GM12878 (cell line): ENCODE data around the gene DGKK. TPM values are rescaled to one million over a fixed set of nuclear protein-coding genes. Genes with fewer than 3 reads are reported as not detected.
A peak's percentile ranks its signal among the peaks of the same experiment; 100 is the strongest.

Experiments
- ATAC-seq: fragments of 200-7000 bp; cut with Tn5 transposase; 3 replicates; pipeline ENCODE4 v1.9.1; 2020; ENCODE audit warnings: mild to moderate bottlenecking, moderate library complexity
- Bru-seq: library from RNA; stranded (reverse); fragments of 400-500 nt; gene quantifications from one replicate; lab custom pipeline; 2021; lab: Mats Ljungman, UMichigan
- BruChase-seq, 2 experiments: library from RNA; stranded (reverse); fragments of 400-500 nt; gene quantifications; one replicate each; lab custom pipeline; 2021; lab: Mats Ljungman, UMichigan
- BruUV-seq: library from RNA; stranded (reverse); fragments of 400-500 nt; replicated peaks from 2 replicates; lab custom pipeline; 2021; lab: Mats Ljungman, UMichigan
- CTCF ChIA-PET: fragments of 300-600 bp; sonication (Branson Sonifier 250); formaldehyde crosslinking; extraction: SDS; loops from one replicate; lab custom pipeline; 2021; ENCODE audit warnings: inconsistent platforms; lab: Yijun Ruan, JAX
- POLR2A ChIA-PET: fragments of 350-600 bp; formaldehyde crosslinking; extraction: SDS; loops from one replicate; lab custom pipeline; 2021; ENCODE audit warnings: inconsistent platforms; lab: Charles Lee
- RAD21 ChIA-PET: fragments of 300-600 bp; sonication (Branson Sonifier 250); formaldehyde crosslinking; loops from one replicate; lab custom pipeline; 2023; ENCODE audit warnings: antibody characterized with exemption; ENCODE audit not compliant: unreplicated experiment; lab: Charles Lee
- SMC1A ChIA-PET: fragments of 300-600 bp; sonication (Branson Sonifier 250); formaldehyde crosslinking; loops from one replicate; lab custom pipeline; 2023; ENCODE audit not compliant: unreplicated experiment, uncharacterized antibody; lab: Charles Lee
- DNase-seq: peaks from one replicate; pipeline ENCODE4 v3.0.0-alpha.2; 2011; ENCODE audit warnings: low read depth, low spot score
- FAIRE-seq: peaks from 3 replicates; lab custom pipeline; 2011; peaks lifted over from hg19 to GRCh38; lab: Jason Lieb, UNC
- H2AFZ ChIP-seq: 2 replicates; pipeline ENCODE4 v1.6.0; 2011; ENCODE audit warnings: low read depth, low read length, control low read depth; ENCODE audit not compliant: control insufficient read depth
- H3K27ac ChIP-seq: 2 replicates; pipeline ENCODE4 v1.5.1; 2011; ENCODE audit warnings: control low read depth; ENCODE audit not compliant: control insufficient read depth, insufficient read depth
- H3K27me3 ChIP-seq, 2 experiments: replicated peaks in 1 of 2; 2 replicates each; pipeline versions ENCODE4 v1.6.0 to v1.6.1; 2011; ENCODE audit warnings: low read length in 1 of 2; ENCODE audit not compliant: control insufficient read depth in 2 of 2, insufficient read depth in 2 of 2
- H3K36me3 ChIP-seq, 2 experiments: 2 replicates each; pipeline ENCODE4 v1.5.1; 2011; ENCODE audit warnings: low read length in 1 of 2; ENCODE audit not compliant: control insufficient read depth in 2 of 2, insufficient read depth in 2 of 2
- H3K4me1 ChIP-seq: 2 replicates; pipeline ENCODE4 v1.6.1; 2011; ENCODE audit warnings: mild to moderate bottlenecking, low read length, moderate library complexity, mixed read lengths; ENCODE audit not compliant: control insufficient read depth, insufficient read depth
- H3K4me2 ChIP-seq: 2 replicates; pipeline ENCODE4 v1.6.0; 2011; ENCODE audit warnings: control low read depth; ENCODE audit not compliant: control insufficient read depth, insufficient read depth
- H3K4me3 ChIP-seq: fragments of 200-600 bp; sonication (generic); 2 replicates; pipeline ENCODE4 v1.5.1; 2016
- H3K79me2 ChIP-seq: 2 replicates; pipeline ENCODE4 v1.6.0; 2011; ENCODE audit warnings: low read length; ENCODE audit not compliant: control insufficient read depth, insufficient read depth
- H3K9ac ChIP-seq: 2 replicates; pipeline ENCODE4 v1.8.0; 2011; ENCODE audit warnings: low read length, control low read depth, mixed read lengths; ENCODE audit not compliant: control insufficient read depth, insufficient read depth
- H3K9me3 ChIP-seq: replicated peaks from 3 replicates; pipeline ENCODE4 v1.5.1; 2011; ENCODE audit warnings: mild to moderate bottlenecking, low read length; ENCODE audit not compliant: control insufficient read depth, insufficient read depth
- H4K20me1 ChIP-seq: 2 replicates; pipeline ENCODE4 v1.6.0; 2011; ENCODE audit not compliant: control insufficient read depth, insufficient read depth
- MEF2A ChIP-seq: IDR thresholded peaks from 2 replicates; pipeline ENCODE4 v1.6.1; 2011; ENCODE audit warnings: low read depth, mild to moderate bottlenecking, low read length, moderate library complexity; ENCODE audit not compliant: insufficient read depth
- WGBS: methylation state at CpG from one replicate; pipeline ENCODE4 v1.1.6; 2016; ENCODE audit warnings: low lambda C conversion rate; ENCODE audit not compliant: insufficient replicate concordance, insufficient coverage; ENCODE audit errors: missing lambda C conversion rate; 5-methylcytosine and 5-hydroxymethylcytosine counted together
- in situ Hi-C: fragments of 300-500 bp; cut with MboI; formaldehyde crosslinking; loops from 9 replicates; pipeline ENCODE4 v1.14.3; 2018; ENCODE audit warnings: mixed read lengths
- intact Hi-C: fragments of 100-400 bp; cut with micrococcal nuclease; formaldehyde crosslinking; loops from one replicate; pipeline ENCODE4 v1.14.2; 2022; ENCODE audit not compliant: unreplicated experiment
- long read RNA-seq, 2 experiments: library from polyadenylated mRNA; unstranded; transcript quantifications; one replicate each; pipeline ENCODE4 v2.0.0, GENCODE V29; 2019 to 2020
- polyA minus RNA-seq, 3 experiments: library from RNA; depleted of rRNA, polyadenylated mRNA; stranded (reverse); fragments of >200 nt; gene quantifications; 2 replicates each; pipeline ENCODE4 v1.2.3, GENCODE V29; 2011
- polyA plus RNA-seq, 11 experiments: library from polyadenylated mRNA; depleted of rRNA in 4 of 11; unstranded in 6 of 11; stranded (reverse) in 5 of 11; fragments of >200 nt; fragmentation: Nextera tagmentation in 4 of 11; fragmentation: Illumina TruSeq in 1 of 11; extraction: Ambion mirVana in 4 of 11; extraction: Trizol in 1 of 11; gene quantifications; 1 replicate in 1 of 11; 2 replicates in 10 of 11; pipeline versions ENCODE4 v1.2.1 to v1.2.3, GENCODE V29; 2011 to 2016; ENCODE audit warnings: inconsistent platforms in 2 of 11, missing spikeins in 2 of 11, low read depth in 1 of 11
- total RNA-seq, 4 experiments: library from RNA; depleted of rRNA in 3 of 4; stranded (reverse); fragments of >200 nt in 3 of 4; fragmentation: Illumina TruSeq in 1 of 4; extraction: Trizol in 1 of 4; gene quantifications; 2 replicates each; pipeline versions ENCODE4 v1.2.1 to v1.2.3, GENCODE V29; 2013 to 2021

Gene DGKK, protein sequence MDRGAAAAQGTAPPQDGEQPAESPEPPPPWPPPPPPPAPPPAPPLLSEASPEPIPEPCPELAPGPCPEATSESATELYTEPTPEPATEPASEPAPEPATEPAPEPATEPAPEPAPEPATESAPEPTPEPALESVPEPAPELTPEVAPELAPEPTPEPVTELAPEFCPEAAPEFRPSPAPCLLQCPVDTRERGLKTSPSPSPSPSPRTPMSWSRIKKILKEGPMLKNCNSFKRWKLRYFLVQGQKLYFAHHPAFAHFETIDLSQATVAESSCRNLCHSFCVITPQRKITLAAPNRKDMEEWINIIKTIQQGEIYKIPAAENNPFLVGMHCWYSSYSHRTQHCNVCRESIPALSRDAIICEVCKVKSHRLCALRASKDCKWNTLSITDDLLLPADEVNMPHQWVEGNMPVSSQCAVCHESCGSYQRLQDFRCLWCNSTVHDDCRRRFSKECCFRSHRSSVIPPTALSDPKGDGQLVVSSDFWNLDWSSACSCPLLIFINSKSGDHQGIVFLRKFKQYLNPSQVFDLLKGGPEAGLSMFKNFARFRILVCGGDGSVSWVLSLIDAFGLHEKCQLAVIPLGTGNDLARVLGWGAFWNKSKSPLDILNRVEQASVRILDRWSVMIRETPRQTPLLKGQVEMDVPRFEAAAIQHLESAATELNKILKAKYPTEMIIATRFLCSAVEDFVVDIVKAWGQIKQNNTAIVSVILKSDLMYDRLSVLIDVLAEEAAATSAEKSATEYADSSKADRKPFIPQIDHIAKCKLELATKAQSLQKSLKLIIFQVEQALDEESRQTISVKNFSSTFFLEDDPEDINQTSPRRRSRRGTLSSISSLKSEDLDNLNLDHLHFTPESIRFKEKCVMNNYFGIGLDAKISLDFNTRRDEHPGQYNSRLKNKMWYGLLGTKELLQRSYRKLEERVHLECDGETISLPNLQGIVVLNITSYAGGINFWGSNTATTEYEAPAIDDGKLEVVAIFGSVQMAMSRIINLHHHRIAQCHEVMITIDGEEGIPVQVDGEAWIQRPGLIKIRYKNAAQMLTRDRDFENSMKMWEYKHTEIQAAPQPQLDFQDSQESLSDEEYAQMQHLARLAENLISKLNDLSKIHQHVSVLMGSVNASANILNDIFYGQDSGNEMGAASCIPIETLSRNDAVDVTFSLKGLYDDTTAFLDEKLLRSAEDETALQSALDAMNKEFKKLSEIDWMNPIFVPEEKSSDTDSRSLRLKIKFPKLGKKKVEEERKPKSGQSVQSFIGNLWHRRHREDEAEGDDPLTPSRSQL
- not detected in 2 replicates for total RNA-seq (2013; cell fraction: nucleolus; rRNA removed)
- not detected in 2 replicates for total RNA-seq (2014; rRNA removed)
- total RNA-seq (2014; rRNA removed; fragmentation: Illumina TruSeq; extraction: Trizol), result not detected in 2 replicates
- total RNA-seq (2021), result not detected in 2 replicates
- not detected for polyA plus RNA-seq (2011; ENCODE audit: low read depth)
- polyA plus RNA-seq (2011; rRNA removed), result not detected in 2 replicates
- not detected in 2 replicates for polyA plus RNA-seq (2011; cell fraction: cytosol; rRNA removed)
- not detected in 2 replicates for polyA plus RNA-seq (2011; cell fraction: nucleus; rRNA removed)
- not detected in 2 replicates for polyA plus RNA-seq (2012)
- under 0.01 TPM in 1 of 2 replicates, not detected in the other for polyA plus RNA-seq (2014; fragmentation: Illumina TruSeq; extraction: Trizol)
- polyA plus RNA-seq (2014; fragmentation: Nextera tagmentation; extraction: Ambion mirVana), result not detected
- polyA plus RNA-seq (2014; rRNA removed), result not detected in 2 replicates
- under 1 TPM in 1 of 2 experiments, not detected in 1; 0.03 TPM for polyA plus RNA-seq (2016; fragmentation: Nextera tagmentation; extraction: Ambion mirVana)
- polyA minus RNA-seq (2011; rRNA and poly(A)+ RNA removed), result not detected in 2 replicates
- polyA minus RNA-seq (2011; cell fraction: cytosol; rRNA and poly(A)+ RNA removed), result not detected in 2 replicates
- not detected in 2 replicates for polyA minus RNA-seq (2011; cell fraction: nucleus; rRNA and poly(A)+ RNA removed)
- percentile 1 among the genes with signal in this experiment for Bru-seq, nascent RNA
- percentile 2 among the genes with signal in this experiment for BruChase-seq, experiment 1, labeled RNA remaining after a 6-hour chase
- percentile 1 among the genes with signal in this experiment for BruChase-seq, experiment 2, labeled RNA remaining after a 2-hour chase
- long read RNA-seq, experiment 1, result 0 reads
- long read RNA-seq, experiment 2, result 0 reads

DNA sequence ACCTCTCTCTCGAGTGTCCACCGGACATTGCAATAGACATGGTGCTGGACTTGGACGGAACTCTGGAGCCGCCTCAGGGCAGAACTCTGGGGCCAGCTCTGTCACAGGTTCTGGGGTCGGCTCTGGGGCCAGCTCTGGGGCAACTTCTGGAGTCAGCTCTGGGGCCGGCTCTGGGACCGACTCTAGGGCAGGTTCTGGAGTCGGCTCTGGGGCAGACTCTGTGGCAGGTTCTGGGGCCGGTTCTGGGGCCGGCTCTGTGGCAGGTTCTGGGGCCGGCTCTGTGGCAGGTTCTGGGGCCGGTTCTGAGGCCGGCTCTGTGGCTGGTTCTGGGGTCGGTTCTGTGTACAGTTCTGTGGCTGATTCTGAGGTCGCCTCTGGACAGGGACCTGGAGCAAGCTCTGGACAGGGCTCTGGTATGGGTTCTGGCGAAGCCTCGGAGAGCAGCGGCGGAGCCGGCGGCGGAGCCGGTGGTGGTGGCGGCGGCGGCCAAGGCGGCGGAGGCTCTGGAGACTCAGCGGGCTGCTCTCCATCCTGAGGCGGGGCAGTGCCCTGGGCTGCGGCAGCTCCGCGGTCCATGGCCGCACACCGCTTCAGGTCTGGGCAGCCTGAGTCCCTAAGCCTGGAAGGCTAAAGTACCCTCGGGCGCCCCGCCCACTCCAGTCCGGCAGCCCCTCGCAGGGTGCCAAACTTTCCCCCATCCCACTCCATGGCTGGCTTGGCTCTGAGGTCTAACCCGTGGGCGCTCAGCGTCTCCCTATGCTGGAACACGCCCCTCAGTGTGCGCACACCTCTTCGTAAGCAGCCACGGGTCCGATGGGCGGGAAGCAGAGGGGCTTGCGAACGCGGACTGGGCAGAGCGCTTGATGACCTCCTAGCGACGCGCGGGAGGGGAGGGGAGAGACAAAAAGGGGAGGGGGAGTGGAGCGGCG lies at the start of gene DGKK:
Gene DGKK, minus strand, starts transcription at position 723 of the 929 bp plus-strand sequence. Its CDS starts 147 bp downstream, at position 576.
- CTCF ChIA-PET, result no interaction called here
- intact Hi-C loops, result no loop called here
- H3K9me3 ChIP-seq, result no peaks in the 10 kb centered on the region; the same call in 2 of the 3 replicates
- BruUV-seq, result no TSS peak
- SMC1A ChIA-PET, result no interaction called here
- FAIRE-seq, result no peak
- no peak for TF ChIP-seq MEF2A
- TF ChIP-seq, all 136 proteins: peak for 0
- Histone ChIP-seq H3K4me2 (no peak within 1 kb of the TSS), H2AFZ (no peak within 1 kb of the TSS), H3K9ac (no peak within 1 kb of the TSS), H4K20me1 (no peaks in the 10 kb centered on the region), H3K36me3 (no peaks in the 10 kb centered on the region), H3K27ac (no peak within 1 kb of the TSS), H3K79me2 (no peaks in the 10 kb centered on the region), H3K4me1 (no peaks in the 10 kb centered on the region), H3K27me3 (peaks cover 0 to 2% of the 10 kb centered on the region in 2 experiments; a peak in 1 of 4 replicates), H3K4me3 (no peak within 1 kb of the TSS)
- in situ Hi-C loops, result no loop called here
- 49% methylated on average over 48 of the region's 59 CpGs for WGBS
- ChIA-PET RAD21 (no interaction called here), POLR2A (no interaction called here)
- DNase-seq (no peak), ATAC-seq (no peak)
